Lung microvascular endothelial cell (primary cell): ENCODE results near the gene FAM169A. TPM values are rescaled to one million over a fixed set of nuclear protein-coding genes. Genes with fewer than 3 reads are reported as not detected.
A peak's percentile ranks its signal among the peaks of the same experiment; 100 is the strongest.
"Not testable (repeated sequence)": the region's sequence is repeated elsewhere in the genome, so short reads cannot be mapped to it uniquely, and the experiment has no call there.

Experiments
- DNase-seq, 2 donors: peaks; one replicate each; pipeline versions ENCODE4 v3.0.0 to v3.0.0-alpha.2; 2010; ENCODE audit warnings: low read depth in 2 of 2
- total RNA-seq: library from RNA; depleted of rRNA; stranded (reverse); fragments of >200 nt; gene quantifications from 2 replicates; pipeline ENCODE4 v1.2.1, GENCODE V29; 2014

The FAM169A gene
- total RNA-seq, 1 donor from 2014 or later, result 2.4 TPM

DNA sequence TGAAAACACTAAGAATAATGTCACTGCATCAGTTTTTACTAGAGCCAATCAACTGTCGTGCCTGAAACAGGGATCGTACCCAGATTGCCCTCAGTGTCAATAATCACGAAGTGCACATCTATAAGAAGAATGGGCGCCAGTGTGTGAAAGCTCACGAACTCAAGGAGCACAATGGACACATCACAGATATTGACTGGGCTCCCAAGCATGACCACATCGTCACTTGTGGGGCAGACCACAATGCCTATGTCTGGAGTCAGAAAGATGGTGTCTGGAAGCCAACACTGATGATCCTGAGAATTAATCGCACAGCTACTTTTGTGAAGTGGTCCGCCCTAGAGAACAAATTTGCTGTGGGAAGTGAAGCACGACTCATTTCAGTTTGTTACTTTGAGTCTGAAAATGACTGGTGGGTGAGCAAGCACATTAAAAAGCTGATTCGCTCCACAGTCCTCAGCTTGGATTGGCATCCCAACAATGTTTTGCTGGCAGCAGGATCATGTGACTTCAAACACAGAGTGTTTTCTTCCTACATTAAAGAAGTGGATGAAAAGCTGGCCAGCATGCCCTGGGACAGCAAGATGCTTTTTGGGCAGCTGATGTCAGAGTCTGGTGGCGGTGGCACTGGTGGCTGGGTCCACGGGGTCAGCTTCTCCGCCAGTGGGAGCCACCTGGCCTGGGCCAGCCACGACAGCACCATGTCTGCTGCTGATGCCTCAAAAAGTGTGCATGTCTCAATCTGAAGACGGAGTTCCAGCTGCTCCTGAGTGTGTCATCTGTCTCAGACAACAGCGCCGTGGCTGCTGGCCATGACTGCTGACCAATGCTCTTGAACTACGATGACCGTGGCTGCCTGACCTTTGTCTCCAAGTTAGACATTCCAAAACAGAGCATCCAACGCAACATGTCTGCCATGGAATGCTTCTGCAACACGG is 66.9 kb downstream of the FAM169A start:
- DNase-seq, result no peak

DNA sequence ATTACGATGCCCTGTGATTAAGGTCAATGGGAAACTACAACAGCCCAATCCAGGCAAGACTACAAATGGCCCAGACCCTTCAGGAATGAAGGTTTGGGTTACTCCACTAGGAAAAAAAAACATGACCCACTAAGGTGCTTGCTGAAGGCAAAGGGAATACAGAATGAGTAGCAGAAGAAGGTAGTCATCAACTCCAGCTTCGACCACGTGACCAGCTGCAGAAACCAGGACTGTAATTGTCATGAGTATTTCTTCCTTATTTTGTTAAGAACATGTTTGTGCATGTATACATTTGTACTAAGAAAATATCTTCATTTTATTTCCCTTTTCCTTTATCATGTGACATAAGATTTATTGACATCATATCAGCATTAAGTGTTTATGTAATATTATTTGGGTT is 74.5 kb downstream of the FAM169A start:
- not testable (repeated sequence) for DNase-seq

DNA sequence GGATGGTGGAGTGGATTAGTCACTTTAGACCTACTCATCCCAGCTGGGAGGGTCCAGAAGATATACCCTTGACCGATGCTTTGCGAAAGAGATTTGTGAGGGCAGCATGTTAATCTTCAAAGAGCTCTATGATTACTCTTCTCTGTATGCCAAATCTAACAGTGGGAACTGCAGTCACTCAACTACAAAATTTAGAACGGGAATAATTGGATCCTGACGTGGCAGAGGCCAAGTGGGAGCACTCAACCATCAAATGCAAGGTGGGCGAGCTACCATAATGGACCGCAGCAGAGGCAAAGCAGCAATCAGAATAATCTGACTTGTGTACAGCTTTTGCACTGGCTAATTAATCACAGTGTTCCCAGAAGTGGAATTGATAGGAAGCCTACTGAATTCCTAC is 78.8 kb downstream of the FAM169A start:
- DNase-seq, result no peak

DNA sequence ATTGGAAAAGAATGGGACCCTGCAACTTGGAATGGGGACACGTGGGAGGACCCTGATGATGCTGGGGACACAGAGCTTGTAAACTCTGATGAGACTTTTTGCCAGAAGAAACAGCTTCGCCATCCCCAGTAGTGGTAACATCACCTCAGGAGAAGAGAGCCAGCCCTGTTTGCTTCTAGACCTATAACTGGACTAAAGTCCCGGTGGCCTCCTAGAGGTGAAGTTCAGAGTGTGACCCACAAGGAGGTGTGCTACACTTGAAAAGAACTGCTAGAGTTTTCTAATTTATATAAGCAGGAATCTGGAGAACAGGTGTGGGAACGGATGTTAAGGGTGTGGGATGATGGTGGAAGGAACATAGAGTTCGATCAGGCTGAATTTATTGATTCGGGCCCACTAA is 79.3 kb downstream of the FAM169A start:
- DNase-seq, result no peak

DNA sequence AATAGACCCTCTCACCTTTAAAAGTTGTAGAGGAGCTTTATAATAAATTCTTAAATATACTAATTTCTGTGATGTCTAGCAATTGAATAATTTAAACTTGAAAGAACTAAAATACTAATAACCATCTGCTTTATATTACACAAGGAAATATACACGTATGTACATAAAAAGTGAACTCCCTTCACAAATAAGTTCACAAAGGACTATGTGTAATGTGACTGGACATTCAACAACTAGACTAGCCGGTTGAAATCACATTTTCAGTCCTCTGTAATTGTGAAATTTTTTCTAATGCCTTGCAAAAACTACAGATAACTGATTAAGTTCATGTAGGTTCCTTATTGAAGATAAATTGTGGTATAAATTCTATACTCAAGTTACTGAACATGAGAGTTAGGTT is 87.6 kb downstream of the FAM169A start:
- DNase-seq, result no peak

DNA sequence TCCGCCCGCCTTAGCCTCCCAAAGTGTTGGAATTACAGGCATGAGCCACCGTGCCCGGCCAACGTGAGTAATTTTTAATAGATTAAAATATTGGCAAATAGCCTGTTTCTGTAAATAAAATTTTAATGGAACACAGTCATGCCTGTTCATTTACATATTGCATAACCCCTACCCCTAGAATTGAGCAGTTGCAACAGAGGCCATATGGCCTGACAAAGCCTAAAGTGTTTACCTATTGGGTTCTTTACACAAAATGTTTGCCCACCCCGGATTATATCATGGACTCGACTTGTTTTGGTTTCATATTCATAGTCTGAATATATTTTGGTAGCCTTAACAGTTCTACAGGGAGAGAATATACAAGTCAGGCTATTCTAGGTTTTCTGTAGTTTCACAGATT is 93.8 kb downstream of the FAM169A start:
- DNase-seq, result no peak

DNA sequence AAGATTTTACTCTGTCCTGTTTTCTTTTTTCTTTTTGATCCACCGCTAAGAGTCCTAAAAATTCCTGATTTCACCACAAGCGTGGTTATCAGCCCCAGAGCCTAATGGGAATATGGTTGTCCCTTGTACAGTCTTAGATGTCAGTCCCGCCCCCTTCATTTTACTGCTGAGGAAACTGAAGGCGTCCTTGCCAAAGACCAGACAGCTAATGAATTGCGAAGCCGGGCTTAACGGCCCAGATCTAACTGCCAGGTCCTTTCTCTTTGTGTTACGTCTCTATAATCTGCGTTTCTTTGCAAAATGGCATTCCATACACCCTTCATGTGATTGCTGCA is 98.6 kb downstream of the FAM169A start:
- DNase-seq, result peak in 1 of 2 donors; percentile 50

DNA sequence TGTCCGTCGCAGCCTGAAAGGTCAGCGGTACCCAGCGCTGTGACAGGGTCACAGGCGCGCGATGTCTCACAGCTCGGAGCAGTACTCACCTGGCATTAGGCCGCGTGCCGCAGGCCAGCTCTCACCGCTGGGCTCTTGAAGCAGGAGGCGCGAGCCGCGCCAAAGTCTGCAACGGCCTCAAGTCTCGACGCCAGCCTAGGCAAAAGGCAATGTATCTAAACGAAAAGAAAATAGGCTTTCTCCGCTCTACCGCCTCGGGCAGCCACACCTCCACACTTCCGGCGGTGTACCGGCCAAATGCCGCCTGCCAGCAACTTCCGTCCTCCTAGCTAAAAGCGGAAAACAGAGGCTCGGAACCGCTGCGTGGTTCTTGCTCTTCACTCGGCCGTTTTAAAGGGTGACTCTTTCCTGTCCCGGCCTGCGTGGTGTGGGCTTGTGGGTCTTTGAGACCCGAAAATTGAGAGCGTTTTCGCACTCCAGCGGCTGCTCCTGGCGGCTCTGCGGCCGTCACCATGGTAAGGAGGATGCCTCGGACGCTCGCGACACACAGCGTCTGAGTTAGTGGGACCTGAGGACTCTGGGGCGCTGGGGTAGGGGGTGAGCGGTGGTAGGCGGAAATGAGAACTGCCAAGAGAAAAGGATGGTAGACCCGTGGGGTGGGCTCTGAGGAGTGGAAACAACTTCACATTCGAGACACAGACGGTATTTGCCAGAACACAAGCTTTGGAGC is 99.2 kb downstream of the FAM169A start, which contains the start of the genes GFM2 and NSA2:
Gene GFM2, minus strand, starts transcription at position 269 of the 730 bp plus-strand sequence. CDS start 3,375 bp downstream, outside the sequence.
Gene NSA2, plus strand, starts transcription at position 401 of the 730 bp plus-strand sequence. Its CDS starts 112 bp downstream, at position 513.
- DNase-seq, result peak; percentile 95 to 96

DNA sequence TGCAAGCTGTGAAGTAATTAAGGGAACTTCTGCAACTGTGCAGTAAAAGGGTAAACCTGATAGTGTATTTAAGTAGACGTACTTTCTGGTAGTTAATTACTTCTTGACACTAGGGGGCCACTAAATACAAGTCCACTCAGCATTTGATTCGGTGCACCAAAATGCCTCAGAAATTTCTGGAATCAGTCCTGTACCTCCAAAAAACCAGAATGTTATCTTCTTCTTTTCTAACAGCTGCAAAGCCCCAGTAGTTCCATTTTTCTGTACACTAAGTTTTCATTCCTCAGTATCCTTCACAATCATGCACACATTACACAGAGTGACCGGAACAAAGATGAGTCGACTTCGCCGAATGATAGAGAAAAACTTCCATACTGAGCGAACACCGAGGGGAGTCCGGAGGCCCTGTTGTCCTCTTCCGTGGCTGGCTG is 99.8 kb downstream of the FAM169A start:
- DNase-seq, result peak; percentile 72 to 75

DNA sequence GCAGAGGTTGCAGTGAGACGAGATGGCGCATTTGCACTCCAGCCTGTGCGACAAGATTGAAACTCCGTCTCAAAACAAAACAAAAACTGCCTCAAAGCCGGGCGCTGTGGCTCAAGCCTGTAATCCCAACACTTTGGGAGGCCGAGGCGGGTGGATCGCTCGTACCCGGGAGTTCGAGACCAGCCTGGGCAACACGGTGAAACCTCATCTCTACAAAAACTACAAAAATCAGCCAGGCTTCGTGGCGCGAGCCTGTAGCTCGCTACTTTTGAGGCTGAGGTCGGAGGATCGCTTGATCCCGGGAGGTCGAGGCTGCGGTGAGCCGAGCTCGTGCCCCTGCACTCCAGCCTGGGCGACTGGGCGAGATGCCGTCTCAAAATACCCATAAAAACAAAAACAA is 100.3 kb downstream of the FAM169A start:
- DNase-seq, result no peak

DNA sequence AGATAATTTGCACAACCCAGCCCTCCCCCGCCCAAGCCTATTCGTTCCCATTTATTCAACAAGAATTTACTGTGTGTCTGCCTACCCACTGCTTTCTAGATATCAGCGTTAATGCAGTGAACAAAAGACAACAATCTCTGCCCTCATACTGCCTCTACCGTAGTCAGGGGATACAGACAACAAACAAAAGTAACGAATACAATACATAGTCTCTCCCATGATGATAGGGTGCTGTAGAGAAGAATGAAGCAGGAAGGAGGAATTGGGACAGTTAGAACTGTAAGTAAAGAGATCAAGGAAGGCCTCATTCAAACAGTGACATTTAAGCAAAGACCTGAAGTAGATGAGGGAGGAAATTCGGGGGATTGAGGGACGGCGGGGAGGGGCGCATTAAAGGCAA is 101.0 kb downstream of the FAM169A start:
- peak; percentile 37 to 64 for DNase-seq

DNA sequence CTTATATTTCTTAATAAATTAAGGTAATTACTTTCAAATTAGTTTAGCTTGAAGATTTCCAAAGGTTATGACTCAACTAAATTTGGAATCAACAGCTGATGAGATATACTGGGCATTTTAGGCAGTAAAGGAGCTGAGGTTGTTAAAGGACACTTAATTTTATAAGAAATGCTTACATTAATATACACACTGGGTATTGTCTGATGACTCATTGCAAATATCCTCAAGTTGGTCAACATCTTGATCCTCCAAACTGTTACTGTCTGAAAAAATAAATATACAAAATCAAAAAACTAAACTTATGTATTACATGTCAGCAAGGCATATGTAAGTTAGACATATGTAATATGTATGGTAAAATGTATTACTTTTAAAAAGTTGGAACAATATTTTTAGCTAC is 102.7 kb downstream of the FAM169A start:
- DNase-seq, result no peak

DNA sequence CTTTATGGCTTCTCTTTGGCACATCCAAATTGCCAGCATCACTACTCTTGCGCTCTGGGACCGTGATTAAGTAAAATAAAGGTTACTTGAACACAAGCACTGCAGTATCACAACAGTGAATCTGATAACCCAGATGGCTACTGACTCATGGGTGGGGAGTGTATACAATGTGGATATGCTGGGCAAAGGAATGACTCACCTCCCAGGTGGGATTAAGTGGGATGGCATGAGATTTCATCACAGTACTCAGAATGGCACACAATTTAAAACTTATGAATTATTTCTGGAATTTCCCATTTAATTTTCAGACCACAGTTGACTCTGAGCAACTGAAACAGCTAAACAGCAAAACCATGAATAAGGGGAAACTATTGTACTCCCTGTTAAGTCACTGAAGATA is 103.6 kb downstream of the FAM169A start:
- peak in 1 of 2 donors; percentile 67 for DNase-seq

DNA sequence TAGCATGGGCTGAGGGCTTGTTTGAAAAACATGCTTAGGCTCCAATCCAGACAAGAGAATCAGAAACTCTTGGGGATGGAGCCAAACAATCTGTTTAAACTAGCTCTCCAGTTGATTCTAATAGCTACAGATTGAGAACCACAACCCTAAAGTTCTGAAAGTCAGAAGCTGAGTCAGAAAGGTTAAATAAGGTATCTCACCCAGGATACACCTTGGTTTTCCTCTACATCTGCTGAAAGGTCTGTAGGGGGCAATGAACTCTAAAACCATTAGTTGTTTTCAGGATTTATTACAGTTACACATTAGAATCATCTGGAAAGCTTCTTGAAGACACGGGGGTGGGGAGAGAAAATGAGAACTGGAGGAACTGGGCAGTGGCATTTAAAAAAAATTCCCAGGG is 104.9 kb downstream of the FAM169A start:
- DNase-seq, result no peak

DNA sequence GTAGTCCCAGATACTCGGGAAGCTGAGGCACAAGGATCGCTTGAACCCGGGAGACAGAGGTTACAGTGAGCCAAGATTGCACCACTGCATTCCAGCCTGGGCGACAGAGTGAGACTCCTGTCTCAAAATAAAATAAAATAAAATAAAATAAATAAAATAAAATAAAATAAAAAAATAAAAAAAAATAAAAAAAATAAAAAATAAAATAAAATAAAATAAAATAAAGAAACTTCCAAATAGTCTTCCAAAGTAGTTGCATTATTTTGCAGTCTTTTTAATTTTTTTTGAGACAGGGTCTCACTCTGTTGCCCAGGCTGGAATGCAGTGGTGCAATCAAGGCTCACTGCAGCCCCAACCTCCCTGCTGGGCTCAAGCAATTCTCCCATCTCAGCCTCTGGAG is 117.4 kb downstream of the FAM169A start:
- not testable (repeated sequence) for DNase-seq

DNA sequence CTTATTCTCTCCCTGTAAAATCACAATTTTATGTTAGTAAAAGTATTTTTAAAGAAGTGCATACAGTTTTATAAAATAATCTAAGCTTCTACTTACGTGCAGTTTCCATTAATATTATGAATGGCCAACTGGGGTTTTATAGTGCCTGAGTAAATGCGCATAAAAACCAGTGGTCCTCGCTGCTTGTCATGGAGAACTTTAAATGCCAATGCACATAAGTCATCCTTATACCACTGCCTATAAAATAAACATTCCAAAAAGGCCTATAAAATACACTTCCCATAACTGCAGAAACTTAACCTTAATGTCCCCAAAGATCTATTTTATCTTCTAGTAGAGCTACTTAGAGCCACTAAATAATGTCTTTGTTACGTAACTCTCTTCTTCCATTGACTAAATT is 127.8 kb downstream of the FAM169A start:
- DNase-seq, result no peak

DNA sequence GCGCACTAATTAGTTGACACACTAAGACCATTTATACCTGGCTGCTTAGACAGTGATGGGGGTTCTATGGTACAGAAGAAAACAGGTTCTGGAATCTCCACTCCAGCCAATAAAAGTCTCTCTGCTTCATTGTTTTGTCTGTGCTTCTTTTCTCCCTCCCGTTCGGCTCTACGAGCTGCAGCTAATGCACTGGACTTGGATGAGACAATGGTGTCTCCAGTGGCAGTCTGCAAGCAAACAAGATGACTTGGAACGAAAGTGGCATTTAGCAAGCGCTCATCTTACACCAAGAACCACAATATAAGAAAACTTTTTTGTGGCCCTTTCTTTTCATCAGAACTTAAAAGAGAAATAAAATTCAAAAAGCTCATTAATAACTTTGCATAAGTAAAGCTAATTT is 129.4 kb downstream of the FAM169A start:
- DNase-seq, result no peak

Other genes starting within 250 kb of the FAM169A start
- gene ENC1, start 225.7 kb downstream of the FAM169A start, total RNA-seq, result 11.1 and 29.9 TPM in 2 replicates
- gene HEXB, start 181.2 kb downstream of the FAM169A start, total RNA-seq, result 102 and 112 TPM in 2 replicates
- gene GFM2, start 99.3 kb downstream of the FAM169A start, total RNA-seq, result 23.8 and 31.3 TPM in 2 replicates
- 57.3 and 61.5 TPM in 2 replicates for gene NSA2, start 99.1 kb downstream of the FAM169A start, total RNA-seq
- under 0.01 TPM in 2 replicates for gene GCNT4, start 186.2 kb upstream of the FAM169A start, total RNA-seq